Stimulated activated naive B cell treated with anti-CD40 and anti-IgM and Interleukin-4, amounts not matched to agents 10 μg/mL and 1 μg/mL and 100 μg/mL, for 72 hours (primary cell): Measurements from ENCODE around the gene RHOT1.
A peak's percentile ranks its signal among the peaks of the same experiment; 100 is the strongest.
"Not testable (repeated sequence)": the region's sequence is repeated elsewhere in the genome, so short reads cannot be mapped to it uniquely, and the experiment has no call there.

Source experiments
- ATAC-seq, 2 donors: fragments of 150-1000 bp; cut with Tn5 transposase; replicated peaks; 2 replicates each; pipeline ENCODE4 v1.10.0; 2021; ENCODE audit warnings: moderate library complexity in 1 of 2
- DNase-seq: peaks from one replicate; pipeline ENCODE4 v3.0.0; 2021
- H3K27ac Mint-ChIP-seq: one replicate; pipeline ENCODE4 v1.8.0; 2022; ENCODE audit warnings: mild to moderate bottlenecking, mixed read lengths
- H3K27me3 Mint-ChIP-seq, 2 donors: one replicate each; pipeline ENCODE4 v1.8.0; 2022; ENCODE audit warnings: mixed read lengths in 2 of 2
- H3K36me3 Mint-ChIP-seq, 2 donors: one replicate each; pipeline ENCODE4 v1.8.0; 2022; ENCODE audit warnings: mixed read lengths in 2 of 2, mild to moderate bottlenecking in 1 of 2
- H3K4me1 Mint-ChIP-seq, 2 donors: one replicate each; pipeline ENCODE4 v1.8.0; 2022; ENCODE audit warnings: mixed read lengths in 2 of 2, mild to moderate bottlenecking in 1 of 2
- H3K4me3 Mint-ChIP-seq, 2 donors: one replicate each; pipeline ENCODE4 v1.8.0; 2022; ENCODE audit warnings: mild to moderate bottlenecking in 2 of 2, mixed read lengths in 2 of 2, moderate library complexity in 1 of 2
- H3K9me3 Mint-ChIP-seq, 2 donors: one replicate each; pipeline ENCODE4 v1.8.0; 2022; ENCODE audit warnings: mixed read lengths in 2 of 2, mild to moderate bottlenecking in 1 of 2

Gene RHOT1

DNA sequence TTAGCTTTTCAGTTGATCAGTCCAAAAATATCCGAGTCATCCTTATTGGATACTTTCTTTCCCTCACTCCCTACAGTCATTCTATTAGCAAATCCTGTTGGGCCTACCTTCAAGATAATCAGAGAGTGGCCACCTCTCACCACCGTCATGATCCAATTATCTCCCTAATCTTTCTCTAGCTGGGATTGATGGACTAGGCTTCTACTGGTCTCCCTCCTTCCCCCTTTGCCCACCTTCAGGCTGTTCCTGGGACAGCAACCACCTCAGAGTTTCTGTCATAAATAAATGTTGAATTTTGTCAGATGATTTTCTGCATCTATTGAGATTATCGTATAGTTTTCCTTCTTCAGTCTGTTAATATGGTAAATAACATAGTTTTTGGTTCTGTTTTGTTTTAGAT lies 107.2 kb downstream of the RHOT1 start:
- Mint-ChIP-seq H3K36me3 (no peaks in the 10 kb centered on the region), H3K4me3 (no peak overlapping the region), H3K27me3 (peaks cover 4 to 6% of the 10 kb centered on the region in 2 donors), H3K4me1 (no peaks in the 10 kb centered on the region), H3K27ac (peak overlapping the region; percentile 15), H3K9me3 (no peaks in the 10 kb centered on the region)
- DNase-seq (no peak), ATAC-seq (no peak)

- DNase-seq (peak; percentile 73), ATAC-seq (peak; percentile 99 to 100)
- Mint-ChIP-seq H3K4me1 (no peaks in the 10 kb centered on the region), H3K27ac (no peak overlapping the region), H3K9me3 (no peaks in the 10 kb centered on the region), H3K27me3 (peaks cover 17 to 39% of the 10 kb centered on the region in 2 donors), H3K36me3 (no peaks in the 10 kb centered on the region), H3K4me3 (no peak overlapping the region)
These were observed 110.9 kb downstream of the RHOT1 start for GRCh38 chr17:32253117-32253611.

- peaks cover 0 to 7% of the 10 kb centered on the region in 2 donors for H3K4me1 Mint-ChIP-seq
These were observed 113.9 kb downstream of the RHOT1 start for GRCh38 chr17:32256012-32256700.

GRCh38 chr17:32256701-32257019 lies 114.4 kb downstream of the RHOT1 start:
- Mint-ChIP-seq H3K27me3 (peaks cover 39 to 69% of the 10 kb centered on the region in 2 donors), H3K4me3 (no peak overlapping the region), H3K27ac (no peak overlapping the region), H3K36me3 (no peaks in the 10 kb centered on the region), H3K4me1 (peaks cover 0 to 7% of the 10 kb centered on the region in 2 donors), H3K9me3 (no peaks in the 10 kb centered on the region)
- DNase-seq (no peak), ATAC-seq (peak in 1 of 2 donors; percentile 15)

More at GRCh38 chr17:32256012-32256700, 113.9 kb downstream of the RHOT1 start:
- no peak for ATAC-seq
- DNase-seq = no peak
- Mint-ChIP-seq H3K36me3 (no peaks in the 10 kb centered on the region), H3K9me3 (no peaks in the 10 kb centered on the region), H3K27ac (no peak overlapping the region), H3K4me3 (no peak overlapping the region), H3K27me3 (peaks cover 34 to 64% of the 10 kb centered on the region in 2 donors)

DNA sequence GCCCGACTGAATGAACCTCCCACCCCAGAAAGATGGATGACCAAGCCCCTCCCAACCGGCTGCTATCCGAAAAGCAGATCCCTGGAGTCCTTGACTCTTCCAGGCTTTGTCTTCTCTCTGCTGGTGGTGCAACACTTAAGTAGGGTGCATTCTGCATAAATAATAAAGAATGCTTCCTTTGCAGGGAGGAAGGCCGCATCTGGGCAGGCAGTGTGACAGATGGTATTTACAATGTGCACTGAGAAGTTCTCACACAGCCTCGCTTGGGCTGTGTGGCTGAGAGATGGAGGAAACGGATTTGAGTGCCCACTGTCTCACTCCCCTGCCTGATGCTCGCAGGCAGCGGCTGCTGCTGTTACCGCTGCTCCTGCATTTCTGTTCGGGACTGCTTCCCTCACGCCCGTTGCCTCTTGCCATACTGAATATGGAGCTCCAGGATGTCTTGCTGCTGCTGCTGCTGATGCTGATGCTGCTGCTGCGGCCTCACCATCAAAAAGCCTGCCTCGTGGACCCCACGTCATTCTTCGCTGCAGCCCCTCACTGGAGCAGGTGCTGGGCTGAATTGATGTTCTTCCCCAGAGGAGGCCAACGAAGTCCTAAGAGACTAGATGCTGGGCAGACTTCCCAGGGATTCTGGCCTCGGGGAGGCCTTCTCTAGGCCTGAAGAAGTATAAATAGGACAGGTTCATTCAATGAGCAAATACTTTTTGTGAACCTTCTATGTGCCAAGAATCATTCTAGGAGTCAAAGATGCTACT lies 116.3 kb downstream of the RHOT1 start:
- peaks cover 0 to 7% of the 10 kb centered on the region in 2 donors for H3K4me1 Mint-ChIP-seq
- ATAC-seq = peak in 1 of 2 donors; percentile 60
- no peaks in the 10 kb centered on the region for H3K9me3 Mint-ChIP-seq
- H3K4me3 Mint-ChIP-seq = no peak overlapping the region
- DNase-seq = no peak
- no peak overlapping the region for H3K27ac Mint-ChIP-seq
- peaks cover 54 to 81% of the 10 kb centered on the region in 2 donors for H3K27me3 Mint-ChIP-seq
- H3K36me3 Mint-ChIP-seq = no peaks in the 10 kb centered on the region

DNA sequence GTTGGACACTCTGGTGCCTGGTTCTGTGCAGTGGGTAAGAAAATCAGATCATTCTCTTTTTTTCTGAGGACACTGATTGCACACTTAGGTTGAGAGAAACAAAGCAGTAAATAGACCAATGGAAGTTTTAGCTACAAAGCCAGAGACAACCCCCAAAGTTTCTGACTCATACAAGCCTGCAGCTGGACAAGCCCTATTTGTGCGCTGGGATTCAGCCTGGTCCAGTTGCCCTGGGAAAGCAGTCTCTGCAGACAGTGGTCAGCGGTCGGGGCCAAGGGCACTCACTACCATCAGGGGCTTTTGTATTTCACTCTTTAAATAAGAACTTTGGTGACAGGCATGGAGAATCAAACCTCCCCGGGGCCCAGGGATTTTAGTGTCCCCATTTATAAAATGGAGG lies 117.3 kb downstream of the RHOT1 start:
- Mint-ChIP-seq H3K4me3 (no peak overlapping the region), H3K9me3 (no peaks in the 10 kb centered on the region), H3K27ac (no peak overlapping the region), H3K4me1 (peaks cover under 1 to 10% of the 10 kb centered on the region in 2 donors), H3K27me3 (peaks cover 64 to 91% of the 10 kb centered on the region in 2 donors), H3K36me3 (no peaks in the 10 kb centered on the region)
- no peak for DNase-seq
- no peak for ATAC-seq

- ATAC-seq = no peak
- Mint-ChIP-seq H3K27ac (no peak overlapping the region), H3K4me3 (no peak overlapping the region), H3K36me3 (no peaks in the 10 kb centered on the region), H3K27me3 (peaks cover 65 to 82% of the 10 kb centered on the region in 2 donors), H3K4me1 (peaks cover 6 to 18% of the 10 kb centered on the region in 2 donors), H3K9me3 (no peaks in the 10 kb centered on the region)
- DNase-seq = no peak
These were observed 119.1 kb downstream of the RHOT1 start for GRCh38 chr17:32261417-32261736.

DNA sequence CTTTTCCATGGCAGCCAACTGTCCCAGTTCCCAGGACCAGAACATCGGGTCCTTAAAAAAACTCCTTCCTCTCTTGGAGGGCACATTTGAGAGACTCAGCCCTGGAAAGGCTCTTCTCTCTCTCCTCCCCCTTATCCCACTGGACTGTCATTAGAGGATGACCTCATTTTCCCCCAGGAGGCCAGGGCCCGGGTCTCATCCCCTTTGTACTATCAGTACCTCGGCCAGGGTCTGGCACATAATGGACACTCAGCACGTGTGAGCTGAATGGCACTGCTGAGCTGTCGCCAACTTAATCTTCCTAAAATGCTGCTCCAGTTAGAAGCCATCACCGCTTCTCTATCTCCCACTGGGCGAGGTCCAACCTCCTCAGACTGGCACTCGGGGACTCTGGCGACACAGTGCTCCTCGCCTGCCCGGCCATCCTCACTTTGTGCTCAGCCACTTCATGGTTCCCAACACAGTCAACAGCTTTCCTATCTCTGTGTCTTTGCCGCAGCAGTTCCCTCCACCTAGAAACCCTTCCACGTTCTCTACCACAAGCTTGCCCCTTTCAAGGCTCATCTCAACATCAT lies 119.7 kb downstream of the RHOT1 start:
- peaks cover 63 to 78% of the 10 kb centered on the region in 2 donors for H3K27me3 Mint-ChIP-seq
- no peaks in the 10 kb centered on the region for H3K9me3 Mint-ChIP-seq
- H3K4me3 Mint-ChIP-seq = no peak overlapping the region
- H3K27ac Mint-ChIP-seq = no peak overlapping the region
- DNase-seq = no peak
- H3K4me1 Mint-ChIP-seq = peaks cover 11 to 24% of the 10 kb centered on the region in 2 donors
- H3K36me3 Mint-ChIP-seq = no peaks in the 10 kb centered on the region
- ATAC-seq = no peak

DNA sequence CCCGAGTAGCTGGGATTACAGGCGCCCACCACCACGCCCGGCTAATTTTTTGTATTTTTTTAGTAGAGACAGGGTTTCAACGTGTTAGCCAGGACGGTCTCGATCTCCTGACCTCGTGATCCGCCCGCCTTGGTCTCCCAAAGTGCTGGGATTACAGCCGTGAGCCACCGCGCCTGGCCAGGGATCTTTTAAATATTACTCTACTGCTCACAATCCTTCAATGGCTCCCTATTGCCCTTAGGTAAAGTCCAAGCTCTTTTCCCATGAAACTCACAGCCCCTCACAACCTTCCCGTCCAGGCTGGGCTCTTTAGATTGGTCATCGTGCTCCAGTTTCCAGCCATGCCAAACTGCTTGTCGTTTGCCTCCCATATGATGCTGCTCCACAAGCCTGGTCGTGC lies 121.2 kb downstream of the RHOT1 start:
- H3K36me3 Mint-ChIP-seq, DNase-seq, H3K4me3 Mint-ChIP-seq, H3K9me3 Mint-ChIP-seq, ATAC-seq, H3K27ac Mint-ChIP-seq: not testable (repeated sequence)
- Mint-ChIP-seq H3K27me3 (peaks cover 66 to 74% of the 10 kb centered on the region in 2 donors), H3K4me1 (peaks cover 18 to 36% of the 10 kb centered on the region in 2 donors)

GRCh38 chr17:32264140-32264799 lies 122.0 kb downstream of the RHOT1 start:
- DNase-seq = no peak
- H3K27me3 Mint-ChIP-seq = peaks cover 69 to 76% of the 10 kb centered on the region in 2 donors
- peak overlapping the region in 1 of 2 donors; percentile 14 for H3K4me3 Mint-ChIP-seq
- no peak for ATAC-seq
- no peaks in the 10 kb centered on the region for H3K9me3 Mint-ChIP-seq
- H3K4me1 Mint-ChIP-seq = peaks cover 18 to 32% of the 10 kb centered on the region in 2 donors
- H3K27ac Mint-ChIP-seq = no peak overlapping the region
- H3K36me3 Mint-ChIP-seq = no peaks in the 10 kb centered on the region

DNA sequence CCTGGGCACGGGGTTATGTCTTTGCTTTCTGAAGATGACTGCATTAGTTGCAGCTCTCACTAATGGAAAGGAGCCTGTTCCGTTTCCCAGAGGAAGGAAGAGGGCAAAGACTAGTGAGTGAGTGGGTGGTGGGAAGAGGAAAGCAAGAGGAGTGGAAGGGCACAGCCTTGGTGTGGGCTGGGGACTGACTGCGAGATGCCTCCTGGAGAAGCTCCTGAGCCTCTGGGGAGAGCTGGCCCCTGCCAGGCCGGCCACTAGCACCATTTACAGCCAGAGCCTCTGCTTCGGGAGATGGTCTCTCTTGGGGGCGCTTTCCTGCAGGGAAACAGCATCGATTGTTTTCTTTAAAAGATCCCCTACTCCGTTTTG lies 122.5 kb downstream of the RHOT1 start:
- H3K9me3 Mint-ChIP-seq = no peaks in the 10 kb centered on the region
- no peak overlapping the region for H3K27ac Mint-ChIP-seq
- H3K4me3 Mint-ChIP-seq = peak overlapping the region in 1 of 2 donors; percentile 14
- peaks cover 18 to 32% of the 10 kb centered on the region in 2 donors for H3K4me1 Mint-ChIP-seq
- no peaks in the 10 kb centered on the region for H3K36me3 Mint-ChIP-seq
- ATAC-seq = no peak
- DNase-seq = no peak
- H3K27me3 Mint-ChIP-seq = peaks cover 74 to 76% of the 10 kb centered on the region in 2 donors

DNA sequence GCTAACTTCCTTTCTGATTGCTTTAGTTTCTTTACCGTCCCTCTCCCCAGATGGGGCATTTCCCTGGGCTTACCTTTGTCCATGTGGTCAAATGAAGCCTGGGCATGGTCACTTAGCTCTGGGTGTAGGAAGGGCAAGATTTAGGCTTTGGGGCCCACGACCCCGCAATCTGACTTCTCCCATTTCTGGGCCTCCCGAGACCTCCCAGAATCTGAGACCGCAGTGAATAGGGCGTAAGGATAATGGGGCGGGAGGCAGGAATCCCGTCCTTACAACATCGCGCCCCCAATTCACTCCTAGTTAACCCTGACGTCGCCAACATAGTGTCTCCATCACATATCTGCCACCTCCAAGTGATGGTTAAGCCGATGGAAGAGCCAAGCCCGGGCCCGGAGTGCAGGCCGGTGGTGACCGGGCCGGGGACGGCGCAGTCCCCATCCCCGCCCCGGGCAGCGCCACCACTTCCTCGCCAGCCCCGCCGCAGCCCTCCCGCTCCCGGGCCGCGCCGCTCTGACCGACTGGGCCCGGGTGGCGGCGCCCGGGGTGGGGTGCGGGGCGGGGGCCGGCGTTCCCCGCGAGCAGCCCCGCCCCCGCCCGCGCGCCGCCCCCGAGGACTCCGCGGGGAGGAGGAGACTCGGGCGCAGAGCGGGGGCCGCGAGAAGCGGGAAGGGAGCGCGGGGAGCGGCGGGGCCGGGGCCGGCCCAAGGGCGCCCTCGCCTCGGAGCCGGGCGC lies 123.1 kb downstream of the RHOT1 start, which contains the start of gene RHBDL3:
RHBDL3 (plus strand) TSS at position 641 of the 732 bp plus-strand sequence. CDS start 358 bp downstream, outside the sequence.
- Mint-ChIP-seq H3K4me3 (peak within 1 kb of the TSS; percentile 82), H3K27ac (peak within 1 kb of the TSS; percentile 56), H3K27me3 (peaks cover 74 to 75% of the 10 kb centered on the region in 2 donors), H3K36me3 (no peaks in the 10 kb centered on the region), H3K9me3 (no peaks in the 10 kb centered on the region), H3K4me1 (peaks cover 18 to 32% of the 10 kb centered on the region in 2 donors)
- ATAC-seq = peak in 1 of 2 donors; percentile 5
- DNase-seq = no peak

DNA sequence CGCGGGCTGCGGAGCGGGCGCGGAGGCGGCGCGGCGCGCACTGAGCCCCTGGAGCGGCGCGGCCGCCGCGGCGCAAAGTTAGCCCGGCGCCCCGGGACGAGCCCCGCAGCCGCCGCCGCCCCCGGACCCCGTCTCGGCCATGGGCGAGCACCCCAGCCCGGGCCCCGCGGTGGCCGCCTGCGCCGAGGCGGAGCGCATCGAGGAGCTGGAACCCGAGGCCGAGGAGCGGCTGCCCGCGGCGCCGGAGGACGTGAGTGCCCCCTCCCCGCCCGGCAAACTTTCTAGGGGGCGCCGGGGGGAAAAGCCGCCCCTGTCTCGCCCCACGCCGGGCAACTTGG lies 123.7 kb downstream of the RHOT1 start:
- peak in 1 of 2 donors; percentile 2 for ATAC-seq

More for the DNA sequence above, 123.7 kb downstream of the RHOT1 start:
- H3K4me1 Mint-ChIP-seq = peaks cover 18 to 32% of the 10 kb centered on the region in 2 donors
- no peaks in the 10 kb centered on the region for H3K36me3 Mint-ChIP-seq
- peaks cover 76 to 77% of the 10 kb centered on the region in 2 donors for H3K27me3 Mint-ChIP-seq
- DNase-seq = no peak
- peak overlapping the region in 1 of 2 donors; percentile 82 for H3K4me3 Mint-ChIP-seq
- H3K27ac Mint-ChIP-seq = no peak overlapping the region
- no peaks in the 10 kb centered on the region for H3K9me3 Mint-ChIP-seq
